ENCODE data around the gene SEBOX.

SEBOX gene

GRCh38 chr17:28335959-28336871 is 28.8 kb downstream of the SEBOX start (continued):
- TF ChIP-seq ZNF501 (tag by site-specific recombination; IDR thresholded peaks at IDR 0.05) (0 out of 2 replicates have a peak, but pooled peaks have one; percentile 43), ZNF18 (tag by site-specific recombination; IDR thresholded peaks at IDR 0.05) (no peak), ZNF561 (tag by site-specific recombination; IDR thresholded peaks at IDR 0.05; ENCODE audit: borderline replicate concordance) (peak; percentile 20; the same call in 1 of the 2 replicates), KLF10 (tag by site-specific recombination; IDR thresholded peaks at IDR 0.05) (peak; percentile 55; the same call in 1 of the 2 replicates), KLF8 (tag by site-specific recombination; IDR thresholded peaks at IDR 0.05) (peak; percentile 83), ZNF792 (tag by site-specific recombination; IDR thresholded peaks at IDR 0.05) (peak; percentile 23; the same call in 1 of the 2 replicates), ZNF629 (tag by site-specific recombination; IDR thresholded peaks at IDR 0.05) (peak; percentile 96), SP2 (tag by site-specific recombination; IDR thresholded peaks at IDR 0.05) (peak; percentile 68), ZNF555 (tag by site-specific recombination; conservative IDR thresholded peaks at IDR 0.05) (no peak), ZNF341 (tag by site-specific recombination; IDR thresholded peaks at IDR 0.05; ENCODE audit: low read depth) (peak; percentile 72; the same call in 1 of the 2 replicates), ZNF2 (tag by site-specific recombination; IDR thresholded peaks at IDR 0.05) (no peak), ZNF692 (tag by site-specific recombination; IDR thresholded peaks at IDR 0.05) (no peak), ZNF558 (tag by site-specific recombination; IDR thresholded peaks at IDR 0.05) (peak; percentile 23; the same call in 1 of the 2 replicates), ZNF121 (tag by site-specific recombination; IDR thresholded peaks at IDR 0.05) (peak; percentile 41; the same call in 1 of the 2 replicates), ZBTB8A (tag by site-specific recombination; IDR thresholded peaks at IDR 0.05) (peak; percentile 36; the same call in 1 of the 2 replicates), HOXD13 (CRISPR knock-in tag; IDR thresholded peaks at IDR 0.05; ENCODE audit: borderline replicate concordance) (no peak), OVOL3 (tag by site-specific recombination; IDR thresholded peaks at IDR 0.05) (no peak), ZBTB44 (tag by site-specific recombination; IDR thresholded peaks at IDR 0.05) (no peak), ZFP69B (tag by site-specific recombination; IDR thresholded peaks at IDR 0.05) (no peak), ZNF76 (tag by site-specific recombination; IDR thresholded peaks at IDR 0.05; ENCODE audit: borderline replicate concordance, low read depth) (peak; percentile 51), ZNF37A (tag by site-specific recombination; IDR thresholded peaks at IDR 0.05) (no peak), ZNF777 (tag by site-specific recombination; IDR thresholded peaks at IDR 0.05; ENCODE audit: borderline replicate concordance) (peak; percentile 74; the same call in 1 of the 2 replicates), GLIS2 (tag by site-specific recombination; IDR thresholded peaks at IDR 0.05) (peak; percentile 63; the same call in 1 of the 2 replicates), REST (tag by site-specific recombination; IDR thresholded peaks at IDR 0.05) (no peak), ZNF837 (tag by site-specific recombination; IDR thresholded peaks at IDR 0.05) (0 out of 2 replicates have a peak, but pooled peaks have one; percentile 35), MZF1 (tag by site-specific recombination; IDR thresholded peaks at IDR 0.05; ENCODE audit: borderline replicate concordance) (0 out of 2 replicates have a peak, but pooled peaks have one; percentile 19), ZNF600 (tag by site-specific recombination; IDR thresholded peaks at IDR 0.05) (peak; percentile 87), ZBTB17 (tag by site-specific recombination; IDR thresholded peaks at IDR 0.05) (peak; percentile 87), GLI4 (tag by site-specific recombination; IDR thresholded peaks at IDR 0.05) (0 out of 2 replicates have a peak, but pooled peaks have one; percentile 21), ZIC2 (tag by site-specific recombination; IDR thresholded peaks at IDR 0.05) (peak; percentile 39; the same call in 1 of the 2 replicates), ZBTB20 (tag by site-specific recombination; IDR thresholded peaks at IDR 0.05) (peak; percentile 68; the same call in 1 of the 2 replicates), ZNF366 (tag by site-specific recombination; conservative IDR thresholded peaks at IDR 0.05) (peak; percentile 85), ZNF174 (tag by site-specific recombination; IDR thresholded peaks at IDR 0.05) (no peak)

Data from HEK293 (cell line).